IMR-90 (cell line): ENCODE data around the gene STRA8. TPM values are rescaled to one million over a fixed set of nuclear protein-coding genes. Genes with fewer than 3 reads are reported as not detected.

Source experiments
- CEBPB ChIP-seq: IDR thresholded peaks from 2 replicates; pipeline ENCODE4 v1.6.1; 2012; ENCODE audit warnings: low read depth, low read length, improper control_type of control experiment
- microRNA-seq, 2 experiments: library from miRNA; stranded (forward) in 1 of 2; unstranded in 1 of 2; fragments of 10-50 nt in 1 of 2; fragments of <30 nt in 1 of 2; gene quantifications in 1 of 2; microRNA quantifications in 1 of 2; one replicate each; pipeline versions ENCODE3 to v1.1.0; 2013 to 2020; ENCODE audit not compliant: insufficient read depth in 1 of 2, insufficient read length in 1 of 2, unreplicated experiment in 1 of 2
- polyA plus RNA-seq, 3 experiments: library from polyadenylated mRNA; depleted of rRNA; stranded (reverse); fragments of >200 nt; gene quantifications; 2 replicates each; pipeline ENCODE4 v1.2.3, GENCODE V29; 2012; ENCODE audit warnings: low replicate concordance in 1 of 3
- small RNA-seq, 5 experiments: library from RNA; depleted of rRNA; stranded (forward); fragments of <200 nt; gene quantifications; one replicate each; pipeline ENCODE3, GENCODE V24; 2012
- total RNA-seq: library from RNA; depleted of rRNA; stranded (reverse); fragments of >200 nt; gene quantifications from 2 replicates; pipeline ENCODE4 v1.2.3, GENCODE V29; 2012; rRNA removed

The STRA8 gene
- total and polyA plus RNA-seq, 2 of the 4 experiments (the other 2 are of a cell fraction), result not detected

DNA sequence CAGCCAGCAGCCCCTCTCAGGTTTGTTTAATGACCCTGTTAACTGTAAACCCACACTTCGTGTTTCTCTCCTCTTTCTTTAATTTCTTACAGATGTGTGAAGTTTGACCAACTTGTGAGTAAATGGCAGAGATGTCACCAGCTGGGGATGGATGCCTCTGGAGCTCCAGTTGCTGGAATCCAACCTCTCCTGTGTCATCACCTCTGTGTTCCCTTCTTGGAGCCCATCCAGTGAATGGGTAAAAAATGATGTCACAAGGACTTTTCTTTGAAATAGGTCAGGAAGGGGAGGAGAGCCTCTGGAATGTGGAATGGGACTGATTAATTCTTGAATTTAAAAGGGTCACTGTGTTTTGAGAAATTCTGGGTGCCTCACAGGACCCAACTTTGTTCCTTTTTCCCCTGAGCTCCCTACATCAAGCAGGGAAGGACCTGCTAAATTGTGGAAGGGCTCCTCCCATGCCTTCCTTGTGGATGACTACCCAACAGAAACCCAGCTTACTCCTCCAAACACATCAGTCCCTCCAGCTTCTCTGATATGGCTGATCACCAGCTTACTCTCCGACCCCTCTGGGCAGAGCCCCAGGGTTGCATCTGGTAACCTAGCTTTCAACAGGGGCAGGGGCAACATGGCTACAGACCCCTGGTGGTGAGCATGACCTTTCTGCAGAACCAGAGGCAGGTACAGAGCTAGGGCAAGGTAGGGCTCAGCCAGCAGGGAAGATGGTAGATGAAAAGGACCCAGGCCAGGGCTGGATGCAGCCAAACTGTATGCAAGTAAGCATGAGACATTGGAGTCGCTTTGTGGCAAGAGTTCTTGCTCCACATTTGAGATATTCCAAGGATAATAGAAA lies 67.5 kb downstream of the STRA8 start (continued):
- TF ChIP-seq CEBPB, result no peak

Small RNAs within 50 kb of the gene (microRNA-seq; reads per million reads assigned to microRNA genes)
- 0 to 1.1 reads per million in 2 experiments for gene MIR6509

Small RNAs within 50 kb of the gene (small RNA-seq; reads per million reads assigned to genes)
- 0 to 2.0 (median 0.57) reads per million in 5 experiments for gene MIR6509

Other genes starting within 250 kb of the STRA8 start
- 0.18 and 0.28 TPM in 2 replicates for gene AGBL3, start 247.3 kb upstream of the STRA8 start, total RNA-seq
- gene AGBL3, start 247.3 kb upstream of the STRA8 start, polyA plus RNA-seq (2012; rRNA removed), result 0.16 and 0.65 TPM in 2 replicates
- gene TMEM140, start 85.8 kb upstream of the STRA8 start, total RNA-seq, result 0.28 and 0.72 TPM in 2 replicates
- gene TMEM140, start 85.8 kb upstream of the STRA8 start, polyA plus RNA-seq (2012; rRNA removed), result 0.23 and 0.24 TPM in 2 replicates
- 26.5 and 33.1 TPM in 2 replicates for gene CYREN, start 63.1 kb upstream of the STRA8 start, total RNA-seq
- 24.2 and 29.2 TPM in 2 replicates for gene CYREN, start 63.1 kb upstream of the STRA8 start, polyA plus RNA-seq (2012; rRNA removed)
- 5.2 and 6.4 TPM in 2 replicates for gene WDR91, start 22.3 kb upstream of the STRA8 start, total RNA-seq
- gene WDR91, start 22.3 kb upstream of the STRA8 start, polyA plus RNA-seq (2012; rRNA removed), result 10.3 and 10.6 TPM in 2 replicates